MM.1S (cell line): ENCODE measurements around the gene AGBL4.

ENCODE experiments used
- DNase-seq: peaks from one replicate; pipeline ENCODE4 v3.0.0-alpha.2; 2015
- H2AFZ ChIP-seq: fragments of 300-600 bp; sonication (generic); 2 replicates; pipeline ENCODE4 v1.6.0; 2016; ENCODE audit warnings: antibody characterized with exemption, low read length
- H3F3A ChIP-seq: fragments of 300-600 bp; sonication (generic); 2 replicates; pipeline ENCODE4 v1.6.1; 2016; ENCODE audit warnings: mild to moderate bottlenecking, antibody characterized with exemption, low read length, moderate library complexity, mixed read lengths; ENCODE audit not compliant: insufficient read depth
- H3K27ac ChIP-seq: fragments of 300-600 bp; sonication (generic); 2 replicates; pipeline ENCODE4 v1.5.1; 2016; ENCODE audit warnings: mild to moderate bottlenecking, low read length
- H3K27me3 ChIP-seq: fragments of 300-600 bp; sonication (generic); replicated peaks from 2 replicates; pipeline ENCODE4 v1.6.0; 2016; ENCODE audit warnings: low read length; ENCODE audit not compliant: insufficient read depth
- H3K36me3 ChIP-seq: fragments of 300-600 bp; sonication (generic); replicated peaks from 2 replicates; pipeline ENCODE4 v1.6.1; 2016; ENCODE audit warnings: mild to moderate bottlenecking, low read length, mixed read lengths; ENCODE audit not compliant: insufficient read depth
- H3K4me1 ChIP-seq: fragments of 300-600 bp; sonication (generic); 2 replicates; pipeline ENCODE4 v1.6.1; 2016; ENCODE audit warnings: low read length, mixed read lengths
- H3K4me2 ChIP-seq: fragments of 300-600 bp; sonication (generic); 2 replicates; pipeline ENCODE4 v1.6.0; 2016; ENCODE audit warnings: low read depth, low read length
- H3K4me3 ChIP-seq: fragments of 300-600 bp; sonication (generic); 2 replicates; pipeline ENCODE4 v1.5.1; 2016; ENCODE audit warnings: low read length, mixed read lengths
- H3K79me2 ChIP-seq: fragments of 300-600 bp; sonication (generic); 2 replicates; pipeline ENCODE4 v1.6.1; 2016; ENCODE audit warnings: mixed run types, low read length, mixed read lengths
- H3K9ac ChIP-seq: fragments of 300-600 bp; sonication (generic); 2 replicates; pipeline ENCODE4 v1.6.1; 2016; ENCODE audit warnings: low read length, mixed read lengths
- H3K9me2 ChIP-seq: fragments of 300-600 bp; sonication (generic); replicated peaks from 2 replicates; pipeline ENCODE4 v1.6.1; 2016; ENCODE audit warnings: mild to moderate bottlenecking, low read length, mixed read lengths; ENCODE audit not compliant: insufficient read depth
- H3K9me3 ChIP-seq: fragments of 300-600 bp; sonication (generic); replicated peaks from 2 replicates; pipeline ENCODE4 v1.6.1; 2016; ENCODE audit warnings: mild to moderate bottlenecking, low read length, mixed read lengths; ENCODE audit not compliant: insufficient read depth
- H4K20me1 ChIP-seq: fragments of 300-600 bp; sonication (generic); 2 replicates; pipeline ENCODE4 v1.6.1; 2016; ENCODE audit warnings: mild to moderate bottlenecking, low read length, moderate library complexity, mixed read lengths; ENCODE audit not compliant: insufficient read depth
- EZH2 ChIP-seq: fragments of 300-600 bp; sonication (generic); optimal IDR thresholded peaks from 2 replicates; pipeline ENCODE3; 2017; ENCODE audit warnings: low read depth, mild to moderate bottlenecking, antibody characterized with exemption, low read length, mixed read lengths
- EZH2phosphoT487 ChIP-seq: fragments of 300-600 bp; sonication (generic); IDR thresholded peaks from 2 replicates; pipeline ENCODE4 v1.6.1; 2018; ENCODE audit warnings: antibody characterized with exemption, low read length
- TF ChIP-seq, protein P1 (sequence below): fragments of 300-600 bp; sonication (generic); IDR thresholded peaks from 2 replicates; pipeline ENCODE4 v1.5.1; 2016; ENCODE audit warnings: antibody characterized with exemption, low read length, mixed read lengths

AGBL4 gene

DNA sequence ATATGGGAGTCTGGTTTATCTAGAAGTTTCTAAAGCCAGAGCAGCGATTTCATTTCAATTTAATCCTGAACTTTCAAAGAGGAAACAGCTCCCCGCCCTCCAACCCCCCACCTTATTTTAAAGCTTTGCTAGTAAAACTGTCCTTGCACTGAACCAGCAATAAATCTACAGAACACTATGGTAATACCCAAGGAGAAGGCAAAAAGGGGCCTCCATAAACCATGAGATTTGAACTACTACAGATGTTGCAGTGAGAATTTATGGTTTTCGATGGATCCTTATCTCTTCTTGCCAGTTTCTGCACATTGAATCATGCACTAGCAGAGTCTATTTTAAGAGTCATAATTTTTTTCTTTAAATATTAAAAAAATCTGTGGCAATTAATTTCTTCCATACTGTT is 1182.3 kb downstream of the AGBL4 start:
- Histone ChIP-seq H3K9me3 (no peaks in the 10 kb centered on the region), H3K4me2 (no peak overlapping the region), H3K36me3 (no peaks in the 10 kb centered on the region), H3K27ac (no peak overlapping the region), H4K20me1 (no peaks in the 10 kb centered on the region), H3K4me3 (no peak overlapping the region), H3K4me1 (no peaks in the 10 kb centered on the region), H2AFZ (no peak overlapping the region), H3K27me3 (no peaks in the 10 kb centered on the region), H3K9me2 (no peaks in the 10 kb centered on the region), H3K79me2 (no peaks in the 10 kb centered on the region), H3F3A (no peaks in the 10 kb centered on the region), H3K9ac (no peak overlapping the region)
- TF ChIP-seq, protein P1, sequence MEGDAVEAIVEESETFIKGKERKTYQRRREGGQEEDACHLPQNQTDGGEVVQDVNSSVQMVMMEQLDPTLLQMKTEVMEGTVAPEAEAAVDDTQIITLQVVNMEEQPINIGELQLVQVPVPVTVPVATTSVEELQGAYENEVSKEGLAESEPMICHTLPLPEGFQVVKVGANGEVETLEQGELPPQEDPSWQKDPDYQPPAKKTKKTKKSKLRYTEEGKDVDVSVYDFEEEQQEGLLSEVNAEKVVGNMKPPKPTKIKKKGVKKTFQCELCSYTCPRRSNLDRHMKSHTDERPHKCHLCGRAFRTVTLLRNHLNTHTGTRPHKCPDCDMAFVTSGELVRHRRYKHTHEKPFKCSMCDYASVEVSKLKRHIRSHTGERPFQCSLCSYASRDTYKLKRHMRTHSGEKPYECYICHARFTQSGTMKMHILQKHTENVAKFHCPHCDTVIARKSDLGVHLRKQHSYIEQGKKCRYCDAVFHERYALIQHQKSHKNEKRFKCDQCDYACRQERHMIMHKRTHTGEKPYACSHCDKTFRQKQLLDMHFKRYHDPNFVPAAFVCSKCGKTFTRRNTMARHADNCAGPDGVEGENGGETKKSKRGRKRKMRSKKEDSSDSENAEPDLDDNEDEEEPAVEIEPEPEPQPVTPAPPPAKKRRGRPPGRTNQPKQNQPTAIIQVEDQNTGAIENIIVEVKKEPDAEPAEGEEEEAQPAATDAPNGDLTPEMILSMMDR: no peak
- TF ChIP-seq EZH2phosphoT487 (no peak), EZH2 (no peak)
- DNase-seq: no peak

DNA sequence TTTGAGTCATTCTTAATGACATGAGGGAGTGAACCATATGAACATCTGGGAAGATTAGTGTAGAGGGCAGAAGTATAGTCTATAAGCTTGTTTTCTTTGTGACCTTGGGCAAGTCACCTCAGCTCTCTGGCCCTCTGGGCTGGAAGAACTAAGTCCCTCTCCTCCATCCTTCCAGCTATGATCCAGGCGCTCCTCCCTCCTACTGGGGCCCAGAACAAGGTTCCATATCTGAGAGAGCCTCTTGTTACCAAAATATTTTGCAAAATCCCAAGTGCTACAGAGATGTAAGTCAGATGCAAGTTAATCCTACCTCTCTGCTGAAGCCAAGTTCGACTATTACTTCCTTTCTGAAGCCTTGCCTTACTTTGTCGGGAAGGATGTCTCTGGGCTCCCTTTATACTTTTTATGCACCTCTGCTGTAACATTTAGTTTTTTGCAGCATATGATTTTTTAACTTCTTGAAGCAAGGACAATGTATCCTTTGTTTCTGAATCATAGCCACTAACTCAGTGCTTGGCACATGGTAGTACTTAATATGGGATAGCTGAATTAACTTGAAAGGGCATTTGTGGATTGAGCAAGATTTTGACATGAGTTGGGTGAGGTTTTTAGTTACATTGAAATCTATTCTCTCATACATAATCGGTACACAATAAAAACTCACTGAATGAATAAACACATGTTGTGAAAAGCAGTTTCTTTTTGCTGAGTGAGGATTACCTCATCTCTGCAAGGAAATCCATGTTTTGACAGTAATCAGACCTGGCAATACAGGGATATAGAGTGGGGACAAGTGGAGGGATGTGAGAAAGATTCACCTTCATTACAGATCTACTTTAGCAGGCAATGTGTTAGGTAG is 1192.4 kb downstream of the AGBL4 start:
- no peak for DNase-seq
- no peak overlapping the region for H3K4me2 ChIP-seq

DNA sequence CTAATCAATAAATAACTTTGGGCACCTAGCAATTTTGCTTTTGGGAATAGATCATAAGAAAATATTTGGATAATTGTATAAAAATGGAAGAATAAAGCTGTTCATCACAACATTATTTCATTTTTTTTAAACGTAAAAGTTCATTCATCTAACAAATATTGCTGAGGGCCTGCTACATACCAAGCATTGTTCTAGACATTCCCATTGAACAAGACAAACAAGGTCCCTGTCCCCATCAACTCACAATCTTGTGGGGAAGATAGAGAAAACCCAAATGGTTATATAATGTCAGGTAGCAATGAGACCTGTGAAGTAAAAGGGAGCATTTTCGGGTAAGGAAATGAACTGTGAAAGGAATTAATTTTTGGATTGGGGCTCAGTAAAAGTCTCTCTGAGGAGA is 1193.0 kb downstream of the AGBL4 start:
- Histone ChIP-seq H3K9me2 (no peaks in the 10 kb centered on the region), H3K36me3 (no peaks in the 10 kb centered on the region), H3K4me2 (no peak overlapping the region), H3K4me3 (no peak overlapping the region), H2AFZ (no peak overlapping the region), H3F3A (no peaks in the 10 kb centered on the region), H3K9me3 (no peaks in the 10 kb centered on the region), H4K20me1 (no peaks in the 10 kb centered on the region), H3K9ac (no peak overlapping the region), H3K27ac (no peak overlapping the region), H3K4me1 (no peaks in the 10 kb centered on the region), H3K27me3 (no peaks in the 10 kb centered on the region), H3K79me2 (no peaks in the 10 kb centered on the region)
- TF ChIP-seq, protein P1: no peak
- TF ChIP-seq EZH2phosphoT487 (no peak), EZH2 (no peak)
- no peak for DNase-seq

More for the DNA sequence above, 1192.4 kb downstream of the AGBL4 start:
- H3K4me3 ChIP-seq: no peak overlapping the region
- H2AFZ ChIP-seq: no peak overlapping the region
- H3F3A ChIP-seq: no peaks in the 10 kb centered on the region
- H4K20me1 ChIP-seq: no peaks in the 10 kb centered on the region
- no peaks in the 10 kb centered on the region for H3K9me2 ChIP-seq
- no peaks in the 10 kb centered on the region for H3K36me3 ChIP-seq
- TF ChIP-seq EZH2phosphoT487 (no peak), EZH2 (no peak)
- TF ChIP-seq, protein P1: no peak
- no peak overlapping the region for H3K9ac ChIP-seq
- H3K79me2 ChIP-seq: no peaks in the 10 kb centered on the region
- no peak overlapping the region for H3K27ac ChIP-seq
- H3K4me1 ChIP-seq: no peaks in the 10 kb centered on the region
- no peaks in the 10 kb centered on the region for H3K27me3 ChIP-seq
- no peaks in the 10 kb centered on the region for H3K9me3 ChIP-seq
